SK-N-MC (cell line): ENCODE results near the gene GALNT7.

Experiments
- EZH2 ChIP-seq: fragments of 200-600 bp; sonication (generic); IDR thresholded peaks from one replicate; pipeline ENCODE4 v1.6.1; 2017; ENCODE audit warnings: antibody characterized with exemption
- FOXP2 ChIP-seq: optimal IDR thresholded peaks from 2 replicates; pipeline ENCODE3; 2011; ENCODE audit warnings: mild to moderate bottlenecking, moderate library complexity; ENCODE audit not compliant: insufficient read depth; ENCODE audit errors: extremely low read length, control extremely low read depth
- POLR2AphosphoS5 ChIP-seq: IDR thresholded peaks from 2 replicates; pipeline ENCODE4 v1.6.1; 2012; ENCODE audit warnings: mild to moderate bottlenecking, low read depth, low read length, borderline replicate concordance

DNA sequence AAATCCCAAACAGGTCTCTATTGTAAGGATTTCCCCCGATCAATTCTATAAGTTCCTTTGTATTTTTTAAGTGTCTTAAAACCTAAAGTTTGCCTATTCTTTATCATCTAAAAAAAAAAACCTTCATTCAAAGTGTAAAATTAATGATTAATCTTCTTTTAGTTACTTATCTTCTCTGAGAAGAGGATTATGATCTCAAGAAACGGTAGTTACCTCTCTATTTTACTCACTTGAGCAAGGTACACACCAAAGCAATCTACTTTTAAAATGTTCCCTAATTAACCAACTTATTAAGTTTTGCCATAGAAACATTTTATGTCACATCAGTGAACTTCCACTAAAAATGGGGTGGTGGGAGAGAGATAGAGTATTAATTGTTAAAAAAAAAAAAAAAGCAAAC, 15.2 kb upstream of the GALNT7 start:
- TF ChIP-seq EZH2: no peak
- no peak for TF ChIP-seq POLR2AphosphoS5
- no peak for TF ChIP-seq FOXP2
